BJ (cell line): ENCODE data around the gene NOX3. TPM values are rescaled to one million over a fixed set of nuclear protein-coding genes. Genes with fewer than 3 reads are reported as not detected.
A peak's percentile ranks its signal among the peaks of the same experiment; 100 is the strongest.
"Not testable (repeated sequence)": the region's sequence is repeated elsewhere in the genome, so short reads cannot be mapped to it uniquely, and the experiment has no call there.

Experiments used
- CTCF ChIA-PET: fragments of 350-600 bp; formaldehyde crosslinking; extraction: SDS; loops from one replicate; lab custom pipeline; 2021; ENCODE audit warnings: antibody characterized with exemption, inconsistent platforms; lab: Yijun Ruan, JAX
- POLR2A ChIA-PET: fragments of 300-600 bp; sonication (Branson Sonifier 250); formaldehyde crosslinking; extraction: SDS; loops from one replicate; lab custom pipeline; 2021; ENCODE audit warnings: antibody characterized with exemption; lab: Charles Lee
- DNase-seq: peaks from one replicate; pipeline ENCODE4 v3.0.0-alpha.2; 2011; ENCODE audit warnings: low read depth
- H3K27me3 ChIP-seq: 2 replicates; pipeline ENCODE4 v1.6.0; 2011; ENCODE audit warnings: low read length; ENCODE audit not compliant: control insufficient read depth, insufficient read depth
- H3K36me3 ChIP-seq: 2 replicates; pipeline ENCODE4 v1.5.1; 2011; ENCODE audit warnings: low read length; ENCODE audit not compliant: control insufficient read depth, insufficient read depth
- H3K4me3 ChIP-seq: 2 replicates; pipeline ENCODE4 v1.5.1; 2011; ENCODE audit warnings: low read depth, mild to moderate bottlenecking, control low read depth, low read length
- CTCF ChIP-seq: IDR thresholded peaks from 2 replicates; pipeline ENCODE4 v1.5.1; 2011; ENCODE audit warnings: low read depth, mild to moderate bottlenecking, control low read depth, inconsistent platforms, low read length, moderate library complexity; ENCODE audit not compliant: insufficient read depth
- polyA plus RNA-seq: library from polyadenylated mRNA; depleted of rRNA; stranded (reverse); fragments of >200 nt; gene quantifications from 2 replicates; pipeline ENCODE4 v1.2.3, GENCODE V29; 2011

The NOX3 gene
- polyA plus RNA-seq, 1 experiment = not detected

GRCh38 chr6:155485756-155486155 is 30.1 kb upstream of the NOX3 start:
- H3K36me3 ChIP-seq = no peaks in the 10 kb centered on the region
- ChIA-PET POLR2A (no interaction called here), CTCF (interaction anchor here (1.2 kb wide), 2 partner anchors 9 to 19 kb away, joined by 3 read pairs; no protein-coding TSS in a partner anchor)
- H3K27me3 ChIP-seq = no peaks in the 10 kb centered on the region
- no peak overlapping the region for H3K4me3 ChIP-seq
- no peak for TF ChIP-seq CTCF
- DNase-seq = no peak

DNA sequence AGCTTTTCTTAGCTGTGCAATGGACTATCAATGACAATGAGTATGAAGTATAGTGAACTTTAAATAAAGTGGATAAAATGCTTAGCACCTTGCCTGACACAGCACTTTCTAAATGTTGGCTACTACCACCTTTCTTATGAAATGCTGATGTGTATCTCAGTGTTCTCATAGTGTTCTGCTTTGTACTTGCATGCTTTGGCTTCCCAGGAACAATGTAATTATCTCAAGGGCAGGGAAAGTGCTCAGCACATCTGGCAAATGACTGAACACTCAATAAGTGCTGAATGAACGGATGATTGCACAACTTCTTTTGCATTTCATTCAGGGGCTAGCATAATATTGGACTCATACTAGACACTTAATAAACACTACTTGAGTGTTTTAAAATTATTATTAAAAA is 28.2 kb upstream of the NOX3 start:
- CTCF ChIA-PET = interaction anchor here (1.3 kb wide), 1 partner anchor 10 kb away, joined by 3 read pairs; no protein-coding TSS in a partner anchor
- no peaks in the 10 kb centered on the region for H3K36me3 ChIP-seq
- POLR2A ChIA-PET = no interaction called here
- H3K27me3 ChIP-seq = no peaks in the 10 kb centered on the region
- no peak overlapping the region for H3K4me3 ChIP-seq
- no peak for TF ChIP-seq CTCF
- no peak for DNase-seq

GRCh38 chr6:155481215-155481614 is 25.6 kb upstream of the NOX3 start:
- CTCF ChIA-PET = interaction anchor here (0.6 to 1.2 kb wide), 4 partner anchors 19 to 189 kb away, joined by 3 to 4 read pairs (median 4); no protein-coding TSS in a partner anchor
- Histone ChIP-seq H3K4me3 (no peak overlapping the region), H3K27me3 (no peaks in the 10 kb centered on the region), H3K36me3 (no peaks in the 10 kb centered on the region)
- no peak for TF ChIP-seq CTCF
- DNase-seq = peak; percentile 37
- POLR2A ChIA-PET = interaction anchor here (0.6 kb wide), 1 partner anchor 14 kb away, joined by 4 read pairs; no protein-coding TSS in a partner anchor

GRCh38 chr6:155473741-155474140 is 18.1 kb upstream of the NOX3 start:
- ChIA-PET POLR2A (no interaction called here), CTCF (interaction anchor here (0.6 kb wide), 1 partner anchor 24 kb away, joined by 3 read pairs; no protein-coding TSS in a partner anchor)
- H3K4me3 ChIP-seq = no peak overlapping the region
- no peaks in the 10 kb centered on the region for H3K36me3 ChIP-seq
- no peak for DNase-seq
- TF ChIP-seq CTCF = no peak
- H3K27me3 ChIP-seq = no peaks in the 10 kb centered on the region

GRCh38 chr6:155472886-155473285 is 17.2 kb upstream of the NOX3 start:
- ChIA-PET POLR2A (no interaction called here), CTCF (no interaction called here)
- no peaks in the 10 kb centered on the region for H3K27me3 ChIP-seq
- no peaks in the 10 kb centered on the region for H3K36me3 ChIP-seq
- no peak for DNase-seq
- TF ChIP-seq CTCF = no peak
- no peak overlapping the region for H3K4me3 ChIP-seq

DNA sequence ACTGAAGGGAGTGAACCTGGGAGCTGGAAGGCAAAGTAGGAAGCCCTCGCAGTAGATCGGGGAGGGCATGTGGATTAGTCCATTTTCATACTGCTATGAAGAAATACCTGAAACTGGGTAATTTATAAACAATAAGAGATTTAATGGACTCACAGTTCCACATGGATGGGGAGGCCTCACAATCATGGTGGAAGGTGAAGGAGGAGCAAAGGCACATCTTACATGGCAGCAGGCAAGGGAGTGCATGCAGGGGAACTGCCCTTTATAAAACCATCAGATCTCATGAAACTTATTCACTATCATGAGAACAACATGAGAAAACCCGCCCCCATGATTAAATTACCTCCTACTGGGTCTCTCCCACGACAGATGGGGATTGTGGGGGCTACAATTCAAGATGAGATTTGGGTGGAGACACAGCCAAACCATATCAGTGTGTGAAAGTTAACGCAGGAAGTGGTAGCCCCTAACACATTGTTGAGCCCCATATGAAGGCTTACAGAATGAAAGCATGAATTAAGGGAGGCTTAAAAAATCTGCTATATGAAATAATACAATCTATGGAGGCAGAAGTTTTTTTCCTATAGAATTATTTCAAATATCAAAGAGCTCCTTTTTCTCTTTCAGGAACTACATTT is 15.5 kb upstream of the NOX3 start:
- DNase-seq, H3K4me3 ChIP-seq, H3K36me3 ChIP-seq, H3K27me3 ChIP-seq, POLR2A ChIA-PET: not testable (repeated sequence)
- CTCF ChIA-PET = interaction anchor here (0.5 to 0.9 kb wide), 2 partner anchors 9 to 12 kb away, joined by 3 read pairs; no protein-coding TSS in a partner anchor

GRCh38 chr6:155468543-155468942 is 12.9 kb upstream of the NOX3 start:
- H3K4me3 ChIP-seq, POLR2A ChIA-PET, CTCF ChIA-PET, DNase-seq, H3K27me3 ChIP-seq, H3K36me3 ChIP-seq: not testable (repeated sequence)
